HEK293 (cell line): Measurements from ENCODE around the gene NIN.

Experiments
- CTCF ChIA-PET: fragments of 350-600 bp; formaldehyde crosslinking; extraction: SDS; loops from one replicate; lab custom pipeline; 2021; ENCODE audit warnings: antibody characterized with exemption; lab: Yijun Ruan, JAX
- POLR2A ChIA-PET: fragments of 300-600 bp; formaldehyde crosslinking; extraction: SDS; loops from one replicate; lab custom pipeline; 2020; ENCODE audit warnings: antibody characterized with exemption, inconsistent platforms; lab: Yijun Ruan, JAX
- H3K27ac ChIP-seq: fragments of 200-500 bp; sonication (Bioruptor generic); 2 replicates; pipeline ENCODE4 v1.5.1; 2014; ENCODE audit warnings: low read depth, low read length, control low read depth, inconsistent platforms; ENCODE audit errors: extremely low read depth
- H3K36me3 ChIP-seq, 2 experiments: fragments of 200-500 bp in 1 of 2; sonication (Bioruptor generic) in 1 of 2; 1 replicate in 1 of 2; 2 replicates in 1 of 2; pipeline ENCODE4 v1.5.1; 2014 to 2017; ENCODE audit warnings: inconsistent platforms in 2 of 2, low read length in 2 of 2; ENCODE audit not compliant: control insufficient read depth in 2 of 2, insufficient read depth in 1 of 2
- H3K4me1 ChIP-seq: fragments of 200-500 bp; sonication (Bioruptor generic); 2 replicates; pipeline ENCODE4 v1.5.1; 2014; ENCODE audit warnings: mild to moderate bottlenecking, low read length, inconsistent platforms; ENCODE audit not compliant: control insufficient read depth, insufficient read depth
- H3K4me3 ChIP-seq: 2 replicates; pipeline ENCODE4 v1.5.1; 2011; ENCODE audit warnings: low read depth, mild to moderate bottlenecking, control low read depth, low read length, moderate library complexity
- H3K9me3 ChIP-seq: fragments of 200-500 bp; sonication (Bioruptor generic); 2 replicates; pipeline ENCODE4 v1.5.1; 2014; ENCODE audit warnings: low read depth, low read length, inconsistent platforms; ENCODE audit not compliant: control insufficient read depth, insufficient read depth
- BCL11B ChIP-seq: fragments of 450-650 bp; formaldehyde crosslinking; IDR thresholded peaks from 2 replicates; pipeline ENCODE4 v1.5.1; 2016; ENCODE audit warnings: low read depth, missing biosample characterization, missing genetic modification characterization
- FEZF1 ChIP-seq: fragments of 450-650 bp; formaldehyde crosslinking; IDR thresholded peaks from 2 replicates; pipeline ENCODE4 v1.5.1; 2016; ENCODE audit warnings: missing biosample characterization, missing genetic modification characterization
- HOXA7 ChIP-seq: sonication (generic); formaldehyde crosslinking; IDR thresholded peaks from 2 replicates; pipeline ENCODE4 v1.8.1; 2022; ENCODE audit warnings: missing genetic modification reagents, borderline replicate concordance
- KLF1 ChIP-seq: fragments of 450-650 bp; formaldehyde crosslinking; IDR thresholded peaks from 2 replicates; pipeline ENCODE4 v1.5.1; 2016; ENCODE audit warnings: missing biosample characterization, missing genetic modification characterization
- ZBTB21 ChIP-seq: fragments of 450-650 bp; formaldehyde crosslinking; IDR thresholded peaks from 2 replicates; pipeline ENCODE4 v1.5.1; 2017; ENCODE audit warnings: missing biosample characterization, missing genetic modification characterization
- ZFP3 ChIP-seq: fragments of 450-650 bp; formaldehyde crosslinking; IDR thresholded peaks from 2 replicates; pipeline ENCODE4 v1.5.1; 2016; ENCODE audit warnings: low read depth, missing biosample characterization, missing genetic modification characterization
- ZIC2 ChIP-seq: fragments of 450-650 bp; formaldehyde crosslinking; IDR thresholded peaks from 2 replicates; pipeline ENCODE4 v1.5.1; 2016; ENCODE audit warnings: missing biosample characterization, missing genetic modification characterization
- ZNF132 ChIP-seq: fragments of 450-650 bp; formaldehyde crosslinking; IDR thresholded peaks from 2 replicates; pipeline ENCODE4 v1.5.1; 2017; ENCODE audit warnings: missing biosample characterization, missing genetic modification characterization, borderline replicate concordance
- ZNF138 ChIP-seq: fragments of 450-650 bp; formaldehyde crosslinking; IDR thresholded peaks from 2 replicates; pipeline ENCODE4 v1.5.1; 2016; ENCODE audit warnings: missing biosample characterization, missing genetic modification characterization, borderline replicate concordance
- ZNF140 ChIP-seq: fragments of 450-650 bp; formaldehyde crosslinking; IDR thresholded peaks from 2 replicates; pipeline ENCODE4 v1.5.1; 2016; ENCODE audit warnings: missing biosample characterization, missing genetic modification characterization
- ZNF157 ChIP-seq: fragments of 450-650 bp; formaldehyde crosslinking; IDR thresholded peaks from 2 replicates; pipeline ENCODE4 v1.5.1; 2016; ENCODE audit warnings: missing biosample characterization, missing genetic modification characterization
- ZNF16 ChIP-seq: fragments of 450-650 bp; formaldehyde crosslinking; IDR thresholded peaks from 2 replicates; pipeline ENCODE4 v1.5.1; 2016; ENCODE audit warnings: low read depth, missing biosample characterization, missing genetic modification characterization
- ZNF239 ChIP-seq: fragments of 450-650 bp; formaldehyde crosslinking; IDR thresholded peaks from 2 replicates; pipeline ENCODE4 v1.5.1; 2016; ENCODE audit warnings: missing biosample characterization, missing genetic modification characterization
- ZNF280D ChIP-seq: fragments of 450-650 bp; formaldehyde crosslinking; IDR thresholded peaks from 2 replicates; pipeline ENCODE4 v1.5.1; 2016; ENCODE audit warnings: missing biosample characterization, missing genetic modification characterization
- ZNF311 ChIP-seq: fragments of 450-650 bp; formaldehyde crosslinking; IDR thresholded peaks from 2 replicates; pipeline ENCODE4 v1.5.1; 2017; ENCODE audit warnings: missing biosample characterization, missing genetic modification characterization, borderline replicate concordance
- ZNF362 ChIP-seq: fragments of 450-650 bp; formaldehyde crosslinking; IDR thresholded peaks from 2 replicates; pipeline ENCODE4 v1.5.1; 2016; ENCODE audit warnings: missing biosample characterization, missing genetic modification characterization
- ZNF394 ChIP-seq: fragments of 450-650 bp; formaldehyde crosslinking; IDR thresholded peaks from 2 replicates; pipeline ENCODE4 v1.5.1; 2016; ENCODE audit warnings: missing biosample characterization, missing genetic modification characterization, mild to moderate bottlenecking, moderate library complexity, borderline replicate concordance
- ZNF473 ChIP-seq: fragments of 450-650 bp; formaldehyde crosslinking; IDR thresholded peaks from 2 replicates; pipeline ENCODE4 v1.5.1; 2017; ENCODE audit warnings: missing biosample characterization, missing genetic modification characterization
- ZNF558 ChIP-seq: fragments of 450-650 bp; formaldehyde crosslinking; IDR thresholded peaks from 2 replicates; pipeline ENCODE4 v1.5.1; 2016; ENCODE audit warnings: missing biosample characterization, missing genetic modification characterization
- ZNF621 ChIP-seq: fragments of 450-650 bp; formaldehyde crosslinking; IDR thresholded peaks from 2 replicates; pipeline ENCODE4 v1.5.1; 2017; ENCODE audit warnings: missing biosample characterization, missing genetic modification characterization
- ZNF623 ChIP-seq: fragments of 450-650 bp; formaldehyde crosslinking; IDR thresholded peaks from 2 replicates; pipeline ENCODE4 v1.5.1; 2016; ENCODE audit warnings: missing biosample characterization, missing genetic modification characterization
- ZNF629 ChIP-seq: fragments of 450-650 bp; formaldehyde crosslinking; IDR thresholded peaks from 2 replicates; pipeline ENCODE4 v1.5.1; 2017; ENCODE audit warnings: missing biosample characterization, missing genetic modification characterization
- ZNF660 ChIP-seq: fragments of 450-650 bp; IDR thresholded peaks from 2 replicates; pipeline ENCODE4 v1.5.1; 2018; ENCODE audit warnings: missing biosample characterization, mild to moderate bottlenecking, missing genetic modification characterization
- ZNF670 ChIP-seq: fragments of 450-650 bp; formaldehyde crosslinking; IDR thresholded peaks from 2 replicates; pipeline ENCODE4 v1.5.1; 2016; ENCODE audit warnings: missing biosample characterization, missing genetic modification characterization, low read depth
- ZSCAN5A ChIP-seq: fragments of 450-650 bp; formaldehyde crosslinking; IDR thresholded peaks from 2 replicates; pipeline ENCODE4 v1.5.1; 2016; ENCODE audit warnings: missing biosample characterization, missing genetic modification characterization
- TF ChIP-seq, protein P1 (sequence below): fragments of 450-650 bp; formaldehyde crosslinking; IDR thresholded peaks from 2 replicates; pipeline ENCODE4; 2016; ENCODE audit warnings: missing biosample characterization, missing genetic modification characterization

The NIN gene

DNA sequence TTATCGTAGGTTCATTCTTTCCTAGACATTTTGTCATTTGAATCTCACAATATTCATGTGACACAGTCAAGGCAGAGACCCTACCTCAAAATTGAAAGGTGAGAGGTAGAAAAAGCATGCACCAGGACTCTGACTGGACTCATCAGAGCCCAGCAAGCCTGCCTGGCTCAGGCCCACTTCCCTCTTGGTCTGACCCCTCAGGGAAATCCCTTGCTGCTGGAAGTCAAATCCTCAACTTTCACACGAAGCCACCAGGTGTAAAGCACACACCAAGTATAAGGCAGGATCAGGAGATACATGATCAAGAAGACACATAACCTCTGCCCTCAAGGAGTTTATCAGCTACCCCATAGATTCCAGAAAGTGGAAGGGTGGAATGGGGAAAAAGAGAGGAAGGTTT, 18.8 kb downstream of the NIN start:
- no peak overlapping the region for H3K27ac ChIP-seq
- TF ChIP-seq ZFP3 (tag by site-specific recombination) (no peak), ZNF311 (tag by site-specific recombination) (no peak), ZNF394 (no peak), ZNF140 (no peak), KLF1 (tag by site-specific recombination) (no peak), ZNF621 (tag by site-specific recombination) (no peak), FEZF1 (tag by site-specific recombination) (no peak), HOXA7 (CRISPR knock-in tag) (no peak), ZNF239 (no peak), ZNF473 (no peak), ZBTB21 (no peak), ZNF362 (no peak), ZIC2 (tag by site-specific recombination) (no peak), ZNF16 (no peak), ZNF623 (tag by site-specific recombination) (no peak)
- TF ChIP-seq, protein P1, sequence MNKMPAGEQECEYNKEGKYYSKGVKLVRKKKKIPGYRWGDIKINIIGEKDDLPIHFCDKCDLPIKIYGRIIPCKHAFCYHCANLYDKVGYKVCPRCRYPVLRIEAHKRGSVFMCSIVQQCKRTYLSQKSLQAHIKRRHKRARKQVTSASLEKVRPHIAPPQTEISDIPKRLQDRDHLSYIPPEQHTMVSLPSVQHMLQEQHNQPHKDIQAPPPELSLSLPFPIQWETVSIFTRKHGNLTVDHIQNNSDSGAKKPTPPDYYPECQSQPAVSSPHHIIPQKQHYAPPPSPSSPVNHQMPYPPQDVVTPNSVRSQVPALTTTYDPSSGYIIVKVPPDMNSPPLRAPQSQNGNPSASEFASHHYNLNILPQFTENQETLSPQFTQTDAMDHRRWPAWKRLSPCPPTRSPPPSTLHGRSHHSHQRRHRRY (tag by site-specific recombination), result no peak
- POLR2A ChIA-PET, result no interaction called here

DNA sequence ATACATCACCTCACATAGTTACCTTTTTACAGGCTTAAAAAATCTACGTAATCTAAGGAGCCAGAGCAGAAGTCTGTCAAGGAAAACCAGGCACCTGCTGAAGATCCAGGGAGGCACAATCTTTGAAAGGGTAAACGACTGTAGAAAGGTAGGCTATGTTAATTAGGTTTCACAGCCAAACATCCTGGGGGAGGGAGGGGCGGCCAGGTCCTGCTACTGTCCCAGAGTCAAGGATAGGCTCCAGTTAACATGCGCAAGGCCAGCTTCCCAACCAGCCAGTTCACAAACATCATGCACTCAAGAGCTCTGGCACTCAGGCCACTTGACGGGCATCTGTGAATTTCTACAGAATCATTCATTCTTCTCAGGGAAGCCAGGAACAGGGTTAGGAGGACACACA, 22.9 kb downstream of the NIN start:
- TF ChIP-seq BCL11B (tag by site-specific recombination) (no peak), ZSCAN5A (tag by site-specific recombination) (no peak)
- Histone ChIP-seq H3K36me3 (peaks cover 0 to 8% of the 10 kb centered on the region in 2 experiments; a peak in 2 of 3 replicates), H3K4me1 (no peaks in the 10 kb centered on the region), H3K27ac (no peak overlapping the region), H3K9me3 (no peaks in the 10 kb centered on the region), H3K4me3 (no peak overlapping the region)
- CTCF ChIA-PET, result interaction anchor here (1.4 kb wide), 1 partner anchor 30 kb away, joined by 7 read pairs; no protein-coding TSS in a partner anchor
- POLR2A ChIA-PET, result no interaction called here

More for the DNA sequence above, 18.8 kb downstream of the NIN start:
- Histone ChIP-seq H3K9me3 (no peaks in the 10 kb centered on the region), H3K36me3 (peaks cover 0 to 3% of the 10 kb centered on the region in 2 experiments), H3K4me3 (no peak overlapping the region), H3K4me1 (peaks cover 8% of the 10 kb centered on the region)
- CTCF ChIA-PET, result interaction anchor here (2.0 kb wide), 1 partner anchor 38 kb away, joined by 5 read pairs; no protein-coding TSS in a partner anchor

DNA sequence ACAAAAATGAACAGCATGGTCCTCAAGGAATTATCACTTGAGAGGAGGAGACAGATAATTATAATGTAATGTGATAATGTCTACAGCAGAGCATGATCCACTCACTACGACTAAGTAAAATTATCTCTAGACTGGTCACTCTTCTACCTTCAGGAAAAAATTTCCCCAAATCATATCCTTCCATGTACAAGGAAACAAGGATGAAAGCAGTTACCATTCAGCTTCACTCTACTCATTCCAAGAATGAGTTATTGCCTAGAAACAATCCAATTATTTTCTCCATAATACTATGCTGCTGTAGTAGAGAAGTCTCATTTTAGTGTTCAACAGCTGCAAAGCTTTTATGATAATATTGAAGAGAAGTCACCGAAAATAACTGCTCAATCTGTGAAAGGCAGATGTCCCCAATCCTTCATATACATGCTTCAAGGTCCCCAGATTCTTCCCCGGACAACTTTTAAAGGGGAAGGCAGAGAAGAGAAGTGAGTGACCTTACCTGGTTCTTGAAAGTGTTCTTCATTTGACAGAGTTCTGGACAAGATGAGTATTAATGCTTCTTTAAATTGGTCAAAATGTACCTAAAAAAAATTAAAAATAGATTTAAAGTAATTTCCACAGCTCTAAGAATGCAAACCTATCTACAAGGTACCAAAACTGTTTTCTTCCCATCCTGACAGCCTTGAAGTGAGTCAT, 24.6 kb downstream of the NIN start:
- ChIA-PET CTCF (interaction anchor here (2.9 kb wide), 1 partner anchor 32 kb away, joined by 10 read pairs; no protein-coding TSS in a partner anchor), POLR2A (interaction anchor here (0.7 kb wide), 1 partner anchor 10 kb away, joined by 3 read pairs; no protein-coding TSS in a partner anchor)
- Histone ChIP-seq H3K36me3 (peaks cover 0 to 8% of the 10 kb centered on the region in 2 experiments; a peak in 2 of 3 replicates), H3K4me1 (peaks cover 3% of the 10 kb centered on the region), H3K27ac (no peak overlapping the region), H3K9me3 (no peaks in the 10 kb centered on the region), H3K4me3 (no peak overlapping the region)
- TF ChIP-seq HOXA7 (CRISPR knock-in tag), result no peak
- TF ChIP-seq ZNF670 (tag by site-specific recombination), result no peak
- no peak for TF ChIP-seq ZNF157 (tag by site-specific recombination)
- TF ChIP-seq ZNF558 (tag by site-specific recombination), result no peak
- no peak for TF ChIP-seq ZNF132
- no peak for TF ChIP-seq ZNF660
- no peak for TF ChIP-seq ZNF239
- no peak for TF ChIP-seq ZNF138
- no peak for TF ChIP-seq ZNF629 (tag by site-specific recombination)
- TF ChIP-seq KLF1 (tag by site-specific recombination), result no peak
- TF ChIP-seq ZNF280D, result no peak
